ENCODE measurements around the gene PTK6.
"Not testable (repeated sequence)": the region's sequence is repeated elsewhere in the genome, so short reads cannot be mapped to it uniquely, and the experiment has no call there.

The PTK6 gene

GRCh38 chr20:63486300-63486855, 50.8 kb downstream of the PTK6 start:
- H3K4me3 ChIP-seq (replicated peaks; ENCODE audit: low read depth, low read length) = no peak overlapping the region
- DNase-seq (ENCODE audit: extremely low read depth, low read depth) = no peak
- no peak for TF ChIP-seq CTCF (IDR thresholded peaks at IDR 0.05; ENCODE audit: low read depth, low read length, missing control alignments)

DNA sequence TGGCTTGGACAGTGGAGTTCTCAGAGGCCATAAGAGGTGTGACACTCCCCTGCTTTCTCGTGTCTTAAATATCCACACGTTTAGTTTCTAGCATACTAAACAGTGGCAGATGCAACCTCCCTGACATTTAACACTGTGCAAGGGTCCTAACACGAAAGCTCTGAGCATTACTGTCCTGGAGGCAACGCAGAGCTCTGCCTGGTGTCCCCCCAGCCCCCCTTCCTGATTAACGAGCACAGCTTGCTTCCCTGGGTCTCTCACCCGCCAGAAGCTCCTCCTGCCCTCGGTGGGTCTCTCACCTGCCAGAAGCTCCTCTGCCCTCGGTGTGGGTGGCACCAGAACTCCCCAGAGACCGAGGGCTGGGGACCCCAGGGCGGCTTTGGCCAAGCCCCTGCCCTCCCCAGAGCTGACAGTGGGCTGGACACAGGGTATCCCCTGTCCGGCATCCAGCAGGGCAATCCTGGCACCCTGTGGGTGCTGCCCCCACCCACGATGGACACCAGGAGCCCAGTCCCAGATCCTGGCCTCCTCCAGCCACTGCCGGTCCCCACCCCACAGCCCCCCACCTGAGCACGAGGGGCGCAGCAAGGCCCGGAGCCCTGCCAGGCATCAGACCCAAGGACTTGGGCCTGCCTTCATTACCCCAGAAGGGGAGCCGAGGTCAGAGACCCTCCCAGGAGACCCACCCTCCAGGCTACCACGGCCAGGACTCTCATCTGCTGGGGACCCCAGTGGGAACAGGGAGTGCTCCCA, 52.3 kb downstream of the PTK6 start:
- no peak for TF ChIP-seq CTCF (IDR thresholded peaks at IDR 0.05; ENCODE audit: low read depth, low read length, missing control alignments)
- DNase-seq (ENCODE audit: extremely low read depth, low read depth) = no peak
- no peak overlapping the region for H3K4me3 ChIP-seq (replicated peaks; ENCODE audit: low read depth, low read length)

DNA sequence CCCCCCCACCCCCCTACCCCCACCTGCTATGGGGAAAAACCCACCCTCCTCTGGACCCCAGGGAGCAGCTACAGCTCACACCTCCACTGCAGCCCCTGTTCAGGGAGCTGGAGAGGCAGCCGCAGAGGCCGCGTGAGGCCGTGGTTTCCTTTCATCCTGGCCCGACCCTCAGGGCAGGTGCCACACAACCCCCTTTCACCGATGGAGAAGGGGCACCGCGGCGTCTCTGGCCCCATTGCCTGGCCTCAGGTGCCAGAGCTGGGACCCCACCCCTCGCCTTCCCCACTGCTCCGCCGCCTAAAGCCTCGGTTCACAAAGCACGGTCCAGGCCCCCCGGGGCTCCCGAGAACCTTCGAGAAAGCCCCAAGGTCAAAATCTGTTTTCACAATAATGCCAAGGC, 52.9 kb downstream of the PTK6 start:
- no peak overlapping the region for H3K4me3 ChIP-seq (replicated peaks; ENCODE audit: low read depth, low read length)
- TF ChIP-seq CTCF (IDR thresholded peaks at IDR 0.05; ENCODE audit: low read depth, low read length, missing control alignments) = no peak
- no peak for DNase-seq (ENCODE audit: extremely low read depth, low read depth)

- no peak for TF ChIP-seq CTCF (IDR thresholded peaks at IDR 0.05; ENCODE audit: low read depth, low read length, missing control alignments)
- DNase-seq (ENCODE audit: extremely low read depth, low read depth) = no peak
- no peak overlapping the region for H3K4me3 ChIP-seq (replicated peaks; ENCODE audit: low read depth, low read length)
These were observed 53.3 kb downstream of the PTK6 start for GRCh38 chr20:63483834-63484233.

GRCh38 chr20:63482021-63482587, 55.1 kb downstream of the PTK6 start:
- TF ChIP-seq CTCF (IDR thresholded peaks at IDR 0.05; ENCODE audit: low read depth, low read length, missing control alignments) = no peak
- no peak overlapping the region for H3K4me3 ChIP-seq (replicated peaks; ENCODE audit: low read depth, low read length)
- DNase-seq (ENCODE audit: extremely low read depth, low read depth) = no peak

DNA sequence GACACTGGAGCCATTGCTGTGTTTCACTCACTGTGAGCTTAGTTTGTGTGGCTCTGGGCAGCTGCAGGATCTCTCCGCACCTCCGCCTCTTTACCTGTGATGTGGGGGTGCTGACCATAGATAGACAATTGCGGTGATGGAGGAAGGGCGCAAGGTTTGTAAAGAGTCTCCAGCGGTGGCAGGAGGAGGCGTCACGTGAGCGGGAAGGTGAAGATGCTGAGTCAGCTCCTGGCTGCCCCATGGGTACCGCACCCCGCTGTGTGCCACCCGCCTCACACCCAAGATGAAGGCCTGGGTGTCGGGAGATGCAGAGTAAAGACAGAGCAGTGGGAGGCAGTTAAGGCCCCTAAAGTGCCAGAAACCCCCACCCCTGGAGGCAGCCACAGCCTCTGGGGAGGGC, 55.7 kb downstream of the PTK6 start:
- H3K4me3 ChIP-seq (replicated peaks; ENCODE audit: low read depth, low read length) = no peak overlapping the region
- no peak for DNase-seq (ENCODE audit: extremely low read depth, low read depth)
- no peak for TF ChIP-seq CTCF (IDR thresholded peaks at IDR 0.05; ENCODE audit: low read depth, low read length, missing control alignments)

GRCh38 chr20:63479695-63480419, 57.3 kb downstream of the PTK6 start:
- not testable (repeated sequence) for H3K4me3 ChIP-seq (replicated peaks; ENCODE audit: low read depth, low read length); DNase-seq (ENCODE audit: extremely low read depth, low read depth)
